ENCODE measurements around the gene PSAP.

Gene PSAP

DNA sequence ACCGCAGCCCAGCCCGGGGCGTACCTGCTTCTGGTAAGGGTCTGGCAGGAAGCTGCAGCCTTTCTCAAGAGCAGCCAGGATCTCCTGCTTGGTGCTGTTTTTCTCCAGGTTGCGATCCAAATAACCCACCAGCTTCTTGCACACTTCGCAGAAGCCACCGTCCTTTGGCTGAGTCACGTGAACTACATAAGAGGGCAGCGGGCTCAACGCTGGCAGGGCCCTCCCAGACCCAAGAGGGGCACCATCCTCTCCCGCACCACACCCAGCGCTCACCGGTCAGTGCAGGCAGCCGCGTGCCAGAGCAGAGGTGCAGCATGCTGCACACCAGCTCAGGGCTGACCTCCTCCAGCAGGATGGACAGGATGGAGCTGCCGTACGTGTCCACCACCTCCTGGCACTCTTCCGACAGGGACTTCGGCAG is 31.6 kb downstream of the PSAP start:
- H3K9ac ChIP-seq (ENCODE audit: low read length), result no peak overlapping the region
- H3K4me3 ChIP-seq (ENCODE audit: low read length), result no peak overlapping the region
- H3K9me3 ChIP-seq (ENCODE audit: insufficient read depth, low read length), result no peaks in the 10 kb centered on the region
- peaks cover 19% of the 10 kb centered on the region for H3K36me3 ChIP-seq (replicated peaks; ENCODE audit: low read depth, low read length)
- H3K27me3 ChIP-seq (ENCODE audit: low read depth, low read length), result no peaks in the 10 kb centered on the region
- no peaks in the 10 kb centered on the region for H3K4me1 ChIP-seq (ENCODE audit: low read length)
- no peak overlapping the region for H3K4me2 ChIP-seq (ENCODE audit: low read length)
- no peak overlapping the region for H3K27ac ChIP-seq (ENCODE audit: low read length)
- no peaks in the 10 kb centered on the region for H4K20me1 ChIP-seq (ENCODE audit: insufficient read depth, low read length)
- TF ChIP-seq, protein P1, sequence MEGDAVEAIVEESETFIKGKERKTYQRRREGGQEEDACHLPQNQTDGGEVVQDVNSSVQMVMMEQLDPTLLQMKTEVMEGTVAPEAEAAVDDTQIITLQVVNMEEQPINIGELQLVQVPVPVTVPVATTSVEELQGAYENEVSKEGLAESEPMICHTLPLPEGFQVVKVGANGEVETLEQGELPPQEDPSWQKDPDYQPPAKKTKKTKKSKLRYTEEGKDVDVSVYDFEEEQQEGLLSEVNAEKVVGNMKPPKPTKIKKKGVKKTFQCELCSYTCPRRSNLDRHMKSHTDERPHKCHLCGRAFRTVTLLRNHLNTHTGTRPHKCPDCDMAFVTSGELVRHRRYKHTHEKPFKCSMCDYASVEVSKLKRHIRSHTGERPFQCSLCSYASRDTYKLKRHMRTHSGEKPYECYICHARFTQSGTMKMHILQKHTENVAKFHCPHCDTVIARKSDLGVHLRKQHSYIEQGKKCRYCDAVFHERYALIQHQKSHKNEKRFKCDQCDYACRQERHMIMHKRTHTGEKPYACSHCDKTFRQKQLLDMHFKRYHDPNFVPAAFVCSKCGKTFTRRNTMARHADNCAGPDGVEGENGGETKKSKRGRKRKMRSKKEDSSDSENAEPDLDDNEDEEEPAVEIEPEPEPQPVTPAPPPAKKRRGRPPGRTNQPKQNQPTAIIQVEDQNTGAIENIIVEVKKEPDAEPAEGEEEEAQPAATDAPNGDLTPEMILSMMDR (IDR thresholded peaks at IDR 0.05; ENCODE audit: low read depth, low read length), result no peak
- TF ChIP-seq EZH2phosphoT487 (IDR thresholded peaks at IDR 0.05; ENCODE audit: low read depth), result no peak
- H3K79me2 ChIP-seq (ENCODE audit: low read length), result no peaks in the 10 kb centered on the region
- H2AFZ ChIP-seq (ENCODE audit: low read depth, low read length), result no peak overlapping the region

DNA sequence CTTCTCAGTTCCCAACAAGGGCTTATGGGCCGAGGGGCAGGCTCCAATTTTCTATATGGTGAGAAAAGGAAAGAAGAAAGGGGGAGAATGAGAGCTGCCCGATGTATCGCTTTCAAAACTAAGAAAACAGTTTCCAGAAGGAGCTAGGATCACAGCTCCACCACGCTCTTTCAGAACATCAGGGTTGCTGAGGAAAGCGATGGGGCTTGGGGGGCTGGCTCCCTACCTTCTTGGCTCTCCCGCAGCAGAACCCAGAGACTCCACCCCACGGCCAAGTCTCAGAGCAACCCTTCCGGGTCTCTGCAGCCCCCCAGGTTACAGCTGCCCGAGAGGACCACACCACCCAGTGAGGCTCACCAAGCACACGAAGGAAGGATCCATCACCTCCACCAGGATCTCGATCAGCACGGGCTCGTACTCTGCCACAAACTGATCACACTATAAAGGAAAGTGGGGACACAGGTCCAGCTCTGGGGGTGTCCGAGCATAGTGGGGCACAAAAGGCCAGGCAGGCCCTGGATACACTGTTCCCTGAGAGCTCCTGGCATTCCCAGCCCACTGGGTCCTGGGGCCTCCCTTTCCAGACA is 32.3 kb downstream of the PSAP start:
- Histone ChIP-seq H3K27ac (ENCODE audit: low read length) (no peak overlapping the region), H3K36me3 (replicated peaks; ENCODE audit: low read depth, low read length) (peaks cover 15% of the 10 kb centered on the region), H3K9me3 (ENCODE audit: insufficient read depth, low read length) (no peaks in the 10 kb centered on the region), H3K4me1 (ENCODE audit: low read length) (no peaks in the 10 kb centered on the region), H2AFZ (ENCODE audit: low read depth, low read length) (no peak overlapping the region), H3K27me3 (ENCODE audit: low read depth, low read length) (no peaks in the 10 kb centered on the region), H3K79me2 (ENCODE audit: low read length) (no peaks in the 10 kb centered on the region), H3K9ac (ENCODE audit: low read length) (no peak overlapping the region), H3K4me3 (ENCODE audit: low read length) (no peak overlapping the region), H3K4me2 (ENCODE audit: low read length) (no peak overlapping the region), H4K20me1 (ENCODE audit: insufficient read depth, low read length) (no peaks in the 10 kb centered on the region)
- TF ChIP-seq EZH2phosphoT487 (IDR thresholded peaks at IDR 0.05; ENCODE audit: low read depth), result no peak
- TF ChIP-seq, protein P1 (IDR thresholded peaks at IDR 0.05; ENCODE audit: low read depth, low read length), result no peak

DNA sequence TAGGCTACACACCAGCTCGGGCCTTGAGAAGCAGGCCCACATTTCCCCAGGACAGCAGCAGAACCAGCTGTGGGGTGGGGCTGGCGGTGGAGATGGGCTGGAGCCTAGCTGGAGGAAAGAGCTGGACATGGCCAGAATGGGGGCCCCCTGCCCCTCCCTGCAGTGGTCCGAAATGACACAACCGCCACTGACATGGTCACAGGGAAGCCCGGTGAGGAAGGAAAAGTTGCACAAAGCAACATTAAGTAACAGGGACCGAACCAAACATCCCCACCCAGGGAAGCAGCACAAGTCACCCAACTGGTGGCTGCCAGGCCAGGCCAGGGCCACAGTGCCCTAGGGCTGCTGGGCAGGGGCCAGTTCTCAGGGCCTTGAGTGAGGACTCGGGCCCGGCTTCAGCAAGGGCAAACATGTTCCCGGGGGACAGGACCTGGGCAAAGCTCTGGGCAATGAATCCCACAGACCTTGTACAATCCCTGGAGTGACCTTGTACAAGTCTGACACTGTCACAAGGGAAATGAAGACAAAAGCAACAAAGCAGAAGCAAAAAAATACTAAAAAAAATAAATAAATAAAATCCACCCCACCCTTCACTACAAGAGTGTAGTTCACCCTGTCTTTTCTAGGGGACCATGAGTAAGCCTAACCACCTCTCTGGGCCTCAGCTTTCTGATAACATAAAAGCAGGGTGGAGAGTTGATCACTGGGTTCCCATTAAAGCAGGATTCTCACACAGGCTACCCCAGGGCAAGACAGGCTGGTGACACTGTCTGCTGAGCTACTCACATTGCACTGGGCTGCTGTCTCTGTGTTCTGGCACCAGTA is 33.0 kb downstream of the PSAP start:
- H4K20me1 ChIP-seq (ENCODE audit: insufficient read depth, low read length), result no peaks in the 10 kb centered on the region
- H3K36me3 ChIP-seq (replicated peaks; ENCODE audit: low read depth, low read length), result peaks cover 12% of the 10 kb centered on the region
- H3K4me2 ChIP-seq (ENCODE audit: low read length), result no peak overlapping the region
- no peak overlapping the region for H2AFZ ChIP-seq (ENCODE audit: low read depth, low read length)
- H3K27me3 ChIP-seq (ENCODE audit: low read depth, low read length), result no peaks in the 10 kb centered on the region
- H3K9ac ChIP-seq (ENCODE audit: low read length), result no peak overlapping the region
- no peaks in the 10 kb centered on the region for H3K79me2 ChIP-seq (ENCODE audit: low read length)
- no peak for TF ChIP-seq EZH2phosphoT487 (IDR thresholded peaks at IDR 0.05; ENCODE audit: low read depth)
- TF ChIP-seq, protein P1 (IDR thresholded peaks at IDR 0.05; ENCODE audit: low read depth, low read length), result no peak
- H3K4me1 ChIP-seq (ENCODE audit: low read length), result no peaks in the 10 kb centered on the region
- H3K9me3 ChIP-seq (ENCODE audit: insufficient read depth, low read length), result no peaks in the 10 kb centered on the region
- no peak overlapping the region for H3K27ac ChIP-seq (ENCODE audit: low read length)
- H3K4me3 ChIP-seq (ENCODE audit: low read length), result no peak overlapping the region

DNA sequence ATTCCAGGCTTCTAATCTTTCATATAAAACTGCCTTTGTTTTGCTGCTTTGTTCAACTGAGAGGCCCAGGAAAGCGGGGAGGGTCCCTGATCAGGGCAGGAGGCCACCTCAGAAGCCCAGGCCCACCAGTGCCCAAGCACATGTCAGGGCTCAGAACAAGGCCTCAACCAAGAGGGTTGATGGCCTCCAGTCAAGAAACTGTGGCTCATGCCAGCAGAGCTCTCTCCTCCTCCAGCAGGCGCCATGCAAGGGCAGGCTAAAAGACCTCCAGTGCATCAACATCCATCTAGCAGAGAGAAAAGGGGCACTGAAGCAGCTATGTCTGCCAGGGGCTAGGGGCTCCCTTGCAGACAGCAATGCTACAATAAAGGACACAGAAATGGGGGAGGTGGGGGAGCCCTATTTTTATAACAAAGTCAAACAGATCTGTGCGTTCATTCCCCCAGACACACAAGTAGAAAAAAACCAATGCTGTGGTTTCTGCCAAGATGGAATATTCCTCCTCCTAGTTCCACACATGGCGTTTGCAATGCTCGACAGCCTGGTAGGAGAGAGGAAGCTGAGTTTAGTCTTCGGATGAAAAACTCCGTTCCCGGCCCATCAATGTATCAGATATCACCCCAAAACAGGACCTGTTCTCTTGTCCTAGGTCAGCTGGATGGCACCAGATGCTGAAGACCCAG is 34.0 kb downstream of the PSAP start:
- H3K4me2 ChIP-seq (ENCODE audit: low read length), result no peak overlapping the region
- no peak overlapping the region for H3K4me3 ChIP-seq (ENCODE audit: low read length)
- no peaks in the 10 kb centered on the region for H4K20me1 ChIP-seq (ENCODE audit: insufficient read depth, low read length)
- TF ChIP-seq EZH2phosphoT487 (IDR thresholded peaks at IDR 0.05; ENCODE audit: low read depth), result no peak
- H2AFZ ChIP-seq (ENCODE audit: low read depth, low read length), result no peak overlapping the region
- H3K27me3 ChIP-seq (ENCODE audit: low read depth, low read length), result no peaks in the 10 kb centered on the region
- H3K4me1 ChIP-seq (ENCODE audit: low read length), result no peaks in the 10 kb centered on the region; the same call in 1 of the 2 replicates
- no peaks in the 10 kb centered on the region for H3K9me3 ChIP-seq (ENCODE audit: insufficient read depth, low read length)
- no peak overlapping the region for H3K27ac ChIP-seq (ENCODE audit: low read length)
- no peaks in the 10 kb centered on the region for H3K79me2 ChIP-seq (ENCODE audit: low read length)
- H3K36me3 ChIP-seq (replicated peaks; ENCODE audit: low read depth, low read length), result peaks cover 12% of the 10 kb centered on the region
- H3K9ac ChIP-seq (ENCODE audit: low read length), result no peak overlapping the region

Measured in OCI-LY3 (cell line).